GM18870 (cell line): ENCODE data around the gene CTXN1.
"Not testable (repeated sequence)": the region's sequence is repeated elsewhere in the genome, so short reads cannot be mapped to it uniquely, and the experiment has no call there.

Source experiments
- ATAC-seq: cut with Tn5 transposase; IDR thresholded peaks from one replicate; pipeline ENCODE4 v1.9.1; 2021; ENCODE audit warnings: moderate library complexity; ENCODE audit not compliant: unreplicated experiment

Gene CTXN1

GRCh38 chr19:7926021-7926726, at the start of gene CTXN1:
CTXN1 (minus strand) TSS chr19:7926135; CDS start chr19:7925538, 597 bp downstream.
- no peak for ATAC-seq

- ATAC-seq, result no peak
Observed at GRCh38 chr19:7975037-7975436, 49.1 kb upstream of the CTXN1 start.

GRCh38 chr19:7973883-7974282, 47.9 kb upstream of the CTXN1 start:
- ATAC-seq, result no peak

- ATAC-seq, result no peak
Observed at GRCh38 chr19:7971553-7972520, 45.9 kb upstream of the CTXN1 start.

GRCh38 chr19:7970716-7971448, 44.9 kb upstream of the CTXN1 start:
- ATAC-seq, result no peak

GRCh38 chr19:7969555-7969939, 43.6 kb upstream of the CTXN1 start:
- ATAC-seq, result no peak

- no peak for ATAC-seq
Observed at GRCh38 chr19:7968796-7969554, 43.0 kb upstream of the CTXN1 start.

GRCh38 chr19:7968008-7968795, 42.3 kb upstream of the CTXN1 start:
- ATAC-seq, result no peak

- no peak for ATAC-seq
Observed at GRCh38 chr19:7965921-7966665, 40.2 kb upstream of the CTXN1 start.

GRCh38 chr19:7965259-7965841, 39.4 kb upstream of the CTXN1 start:
- ATAC-seq, result no peak

GRCh38 chr19:7963566-7963965, 37.6 kb upstream of the CTXN1 start:
- ATAC-seq, result no peak

GRCh38 chr19:7962644-7963268, 36.8 kb upstream of the CTXN1 start:
- ATAC-seq, result no peak

- ATAC-seq, result no peak
Observed at GRCh38 chr19:7961920-7962626, 36.1 kb upstream of the CTXN1 start.

GRCh38 chr19:7961082-7961481, 35.1 kb upstream of the CTXN1 start:
- not testable (repeated sequence) for ATAC-seq

GRCh38 chr19:7959211-7959610, 33.3 kb upstream of the CTXN1 start:
- no peak for ATAC-seq

- ATAC-seq, result no peak
Observed at GRCh38 chr19:7955696-7956095, 29.8 kb upstream of the CTXN1 start.

GRCh38 chr19:7953576-7953975, 27.6 kb upstream of the CTXN1 start:
- no peak for ATAC-seq

- no peak for ATAC-seq
Observed at GRCh38 chr19:7953060-7953459, 27.1 kb upstream of the CTXN1 start.
